ENCODE data around the gene HAUS8. TPM values are rescaled to one million over a fixed set of nuclear protein-coding genes. Genes with fewer than 3 reads are reported as not detected.
"Not testable (repeated sequence)": the region's sequence is repeated elsewhere in the genome, so short reads cannot be mapped to it uniquely, and the experiment has no call there.

HAUS8 gene
- total and polyA plus RNA-seq, 3 experiments from 2014 or later: 9.7 to 36.4 (median 33.4) TPM

GRCh38 chr19:17097593-17098126 lies 22.4 kb upstream of the HAUS8 start:
- H3K4me3 Mint-ChIP-seq: no peak overlapping the region
- CTCF ChIA-PET: no interaction called here
- POLR2A ChIA-PET: interaction anchor here (0.6 kb wide), 1 partner anchor 56 kb away, joined by 4 read pairs; no protein-coding TSS in a partner anchor

GRCh38 chr19:17095141-17095919 lies 20.1 kb upstream of the HAUS8 start:
- no peak for DNase-seq
- Mint-ChIP-seq H3K27me3 (no peaks in the 10 kb centered on the region), H3K9me3 (no peaks in the 10 kb centered on the region), H3K36me3 (peaks cover 0 to 34% (median 6%) of the 10 kb centered on the region in 3 donors), H3K4me3 (no peak overlapping the region), H3K4me1 (peaks cover 34 to 66% (median 44%) of the 10 kb centered on the region in 3 donors), H3K27ac (peak overlapping the region in 5 of 8 donors; percentile 28 to 93 (median 64))
- Histone ChIP-seq H3K9me3 (ENCODE audit: low read length) (no peaks in the 10 kb centered on the region), H3K4me3 (ENCODE audit: low read length) (no peak overlapping the region), H3K27me3 (ENCODE audit: insufficient read depth, low read length, poor library complexity, severe bottlenecking) (no peaks in the 10 kb centered on the region), H3K27ac (ENCODE audit: low read depth, low read length) (no peak overlapping the region), H3K36me3 (ENCODE audit: insufficient read depth, low read length) (no peaks in the 10 kb centered on the region), H3K4me1 (ENCODE audit: insufficient read depth, low read length) (peaks cover 21% of the 10 kb centered on the region)
- CTCF ChIA-PET: no interaction called here
- POLR2A ChIA-PET: no interaction called here

More at GRCh38 chr19:17097593-17098126, 22.4 kb upstream of the HAUS8 start:
- H3K9me3 Mint-ChIP-seq: peaks cover 0 to 2% (median 0%) of the 10 kb centered on the region in 5 donors
- H3K4me3 ChIP-seq (ENCODE audit: low read length): no peak overlapping the region
- no peaks in the 10 kb centered on the region for H3K27me3 ChIP-seq (ENCODE audit: insufficient read depth, low read length, poor library complexity, severe bottlenecking)
- no peaks in the 10 kb centered on the region for H3K27me3 Mint-ChIP-seq
- no peaks in the 10 kb centered on the region for H3K4me1 ChIP-seq (ENCODE audit: insufficient read depth, low read length)
- H3K36me3 ChIP-seq (ENCODE audit: insufficient read depth, low read length): peaks cover 11% of the 10 kb centered on the region
- H3K4me1 Mint-ChIP-seq: peaks cover 30 to 57% (median 43%) of the 10 kb centered on the region in 3 donors
- peaks cover under 1 to 51% (median 6%) of the 10 kb centered on the region in 3 donors for H3K36me3 Mint-ChIP-seq
- H3K9me3 ChIP-seq (ENCODE audit: low read length): no peaks in the 10 kb centered on the region
- no peak for DNase-seq
- H3K27ac Mint-ChIP-seq: peak overlapping the region in 3 of 8 donors; percentile 10 to 87 (median 17)
- peak overlapping the region; percentile 29 for H3K27ac ChIP-seq (ENCODE audit: low read depth, low read length)

GRCh38 chr19:17094694-17095093 lies 19.4 kb upstream of the HAUS8 start:
- H3K27ac Mint-ChIP-seq: peak overlapping the region in 4 of 8 donors; percentile 47 to 90 (median 58)
- H3K9me3 Mint-ChIP-seq; H3K36me3 ChIP-seq (ENCODE audit: insufficient read depth, low read length); H3K9me3 ChIP-seq (ENCODE audit: low read length); CTCF ChIA-PET; H3K27me3 ChIP-seq (ENCODE audit: insufficient read depth, low read length, poor library complexity, severe bottlenecking); H3K27ac ChIP-seq (ENCODE audit: low read depth, low read length); DNase-seq; H3K4me3 Mint-ChIP-seq; H3K27me3 Mint-ChIP-seq; POLR2A ChIA-PET; H3K4me3 ChIP-seq (ENCODE audit: low read length): not testable (repeated sequence)
- peaks cover 26% of the 10 kb centered on the region for H3K4me1 ChIP-seq (ENCODE audit: insufficient read depth, low read length)
- H3K4me1 Mint-ChIP-seq: peaks cover 36 to 71% (median 49%) of the 10 kb centered on the region in 3 donors
- H3K36me3 Mint-ChIP-seq: peaks cover 0 to 36% (median 6%) of the 10 kb centered on the region in 3 donors

GRCh38 chr19:17092696-17093095 lies 17.4 kb upstream of the HAUS8 start:
- no peak for DNase-seq
- Histone ChIP-seq H3K4me1 (ENCODE audit: insufficient read depth, low read length) (peaks cover 36% of the 10 kb centered on the region), H3K36me3 (ENCODE audit: insufficient read depth, low read length) (no peaks in the 10 kb centered on the region), H3K9me3 (ENCODE audit: low read length) (no peaks in the 10 kb centered on the region), H3K27ac (ENCODE audit: low read depth, low read length) (no peak overlapping the region), H3K4me3 (ENCODE audit: low read length) (no peak overlapping the region), H3K27me3 (ENCODE audit: insufficient read depth, low read length, poor library complexity, severe bottlenecking) (no peaks in the 10 kb centered on the region)
- POLR2A ChIA-PET: interaction anchor here (0.6 kb wide), 1 partner anchor 377 kb away, joined by 9 read pairs; no protein-coding TSS in a partner anchor
- CTCF ChIA-PET: no interaction called here
- H3K9me3 Mint-ChIP-seq: no peaks in the 10 kb centered on the region
- H3K27ac Mint-ChIP-seq: no peak overlapping the region
- no peaks in the 10 kb centered on the region for H3K27me3 Mint-ChIP-seq
- H3K4me1 Mint-ChIP-seq: peaks cover 41 to 79% (median 53%) of the 10 kb centered on the region in 3 donors
- H3K36me3 Mint-ChIP-seq: peaks cover 0 to 39% (median 0%) of the 10 kb centered on the region in 3 donors
- no peak overlapping the region for H3K4me3 Mint-ChIP-seq

- DNase-seq: peak in 1 of 5 donors; percentile 53
These were observed 16.6 kb upstream of the HAUS8 start for GRCh38 chr19:17091758-17092333.

GRCh38 chr19:17090583-17090982 lies 15.3 kb upstream of the HAUS8 start:
- Mint-ChIP-seq H3K4me3 (peak overlapping the region in 3 of 7 donors; percentile 16 to 48 (median 27)), H3K36me3 (peaks cover 0 to 52% (median 0%) of the 10 kb centered on the region in 3 donors), H3K4me1 (peaks cover 43 to 85% (median 52%) of the 10 kb centered on the region in 3 donors), H3K27me3 (no peaks in the 10 kb centered on the region), H3K9me3 (no peaks in the 10 kb centered on the region), H3K27ac (peak overlapping the region in 6 of 8 donors; percentile 17 to 75 (median 64))
- H3K27ac ChIP-seq (ENCODE audit: low read depth, low read length): no peak overlapping the region
- H3K27me3 ChIP-seq (ENCODE audit: insufficient read depth, low read length, poor library complexity, severe bottlenecking): no peaks in the 10 kb centered on the region
- ChIA-PET POLR2A (no interaction called here), CTCF (interaction anchor here (0.6 kb wide), 2 partner anchors 22 to 140 kb away, joined by 3 read pairs; no protein-coding TSS in a partner anchor)
- H3K9me3 ChIP-seq (ENCODE audit: low read length): no peaks in the 10 kb centered on the region
- H3K4me3 ChIP-seq (ENCODE audit: low read length): no peak overlapping the region
- DNase-seq: peak in 1 of 5 donors; percentile 37
- no peaks in the 10 kb centered on the region for H3K36me3 ChIP-seq (ENCODE audit: insufficient read depth, low read length)
- peaks cover 36% of the 10 kb centered on the region for H3K4me1 ChIP-seq (ENCODE audit: insufficient read depth, low read length)

More at GRCh38 chr19:17091758-17092333, 16.6 kb upstream of the HAUS8 start:
- ChIA-PET CTCF (interaction anchor here (1.1 kb wide), 1 partner anchor 191 kb away, joined by 4 read pairs; no protein-coding TSS in a partner anchor), POLR2A (interaction anchor here (0.6 kb wide), 1 partner anchor 376 kb away, joined by 9 read pairs; no protein-coding TSS in a partner anchor)
- Histone ChIP-seq H3K4me1 (ENCODE audit: insufficient read depth, low read length) (peaks cover 36% of the 10 kb centered on the region), H3K27me3 (ENCODE audit: insufficient read depth, low read length, poor library complexity, severe bottlenecking) (no peaks in the 10 kb centered on the region), H3K9me3 (ENCODE audit: low read length) (no peaks in the 10 kb centered on the region), H3K27ac (ENCODE audit: low read depth, low read length) (no peak overlapping the region), H3K4me3 (ENCODE audit: low read length) (no peak overlapping the region), H3K36me3 (ENCODE audit: insufficient read depth, low read length) (no peaks in the 10 kb centered on the region)
- peak overlapping the region in 2 of 8 donors; percentile 84 to 89 for H3K27ac Mint-ChIP-seq
- peak overlapping the region in 1 of 7 donors; percentile 23 for H3K4me3 Mint-ChIP-seq
- peaks cover 0 to 47% (median 0%) of the 10 kb centered on the region in 3 donors for H3K36me3 Mint-ChIP-seq
- peaks cover 45 to 83% (median 56%) of the 10 kb centered on the region in 3 donors for H3K4me1 Mint-ChIP-seq
- no peaks in the 10 kb centered on the region for H3K9me3 Mint-ChIP-seq
- no peaks in the 10 kb centered on the region for H3K27me3 Mint-ChIP-seq

- Mint-ChIP-seq H3K27ac (peak overlapping the region in 2 of 8 donors; percentile 19 to 27), H3K9me3 (no peaks in the 10 kb centered on the region), H3K36me3 (peaks cover 0 to 48% (median 0%) of the 10 kb centered on the region in 3 donors), H3K4me3 (no peak overlapping the region), H3K27me3 (no peaks in the 10 kb centered on the region), H3K4me1 (peaks cover 39 to 80% (median 42%) of the 10 kb centered on the region in 3 donors)
- Histone ChIP-seq H3K4me3 (ENCODE audit: low read length) (no peak overlapping the region), H3K27me3 (ENCODE audit: insufficient read depth, low read length, poor library complexity, severe bottlenecking) (no peaks in the 10 kb centered on the region), H3K4me1 (ENCODE audit: insufficient read depth, low read length) (peaks cover 36% of the 10 kb centered on the region), H3K9me3 (ENCODE audit: low read length) (no peaks in the 10 kb centered on the region), H3K36me3 (ENCODE audit: insufficient read depth, low read length) (no peaks in the 10 kb centered on the region), H3K27ac (ENCODE audit: low read depth, low read length) (no peak overlapping the region)
- CTCF ChIA-PET: no interaction called here
- no peak for DNase-seq
- POLR2A ChIA-PET: no interaction called here
These were observed 13.3 kb upstream of the HAUS8 start for GRCh38 chr19:17088552-17088951.
